ENCODE data around the gene EPS8. TPM values are rescaled to one million over a fixed set of nuclear protein-coding genes. Genes with fewer than 3 reads are reported as not detected.

EPS8 gene
- polyA plus RNA-seq, 1 donor (not counting 4 experiments of a cell fraction or from before 2014, with no cell fraction given): 4.0 TPM

DNA sequence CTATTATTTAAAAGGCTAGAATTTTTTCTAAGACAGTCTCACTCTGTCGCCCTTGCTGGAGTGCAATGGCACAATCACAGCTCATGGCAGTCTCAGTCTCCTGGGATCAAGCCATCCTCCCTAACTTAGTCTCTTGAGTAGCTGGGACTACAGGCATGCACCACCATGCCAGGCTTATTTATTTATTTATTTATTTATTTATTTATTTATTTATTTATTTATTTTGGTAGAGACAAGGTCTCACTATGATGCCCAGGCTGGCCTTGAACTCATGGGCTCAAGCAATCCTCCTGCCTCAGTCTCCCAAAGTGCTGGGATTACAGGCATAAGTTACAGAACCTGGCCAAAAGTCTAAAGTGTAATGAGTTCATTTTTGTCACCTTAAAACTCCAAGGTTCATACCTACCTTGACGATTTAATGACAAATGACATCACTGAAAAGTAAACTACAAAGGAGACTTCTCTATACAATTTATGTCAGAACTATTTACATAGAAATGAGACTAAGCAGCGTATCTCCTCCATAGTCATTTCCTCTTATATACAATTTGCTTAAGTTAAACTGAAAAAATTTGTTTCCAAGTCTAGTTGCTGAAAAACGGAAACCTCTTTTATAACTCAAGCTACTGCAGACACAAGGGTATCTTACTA lies 78.2 kb downstream of the EPS8 start:
- no peaks in the 10 kb centered on the region for H3K36me3 ChIP-seq (ENCODE audit: control insufficient read depth in 2 of 2, extremely low read depth in 1 of 2, insufficient read depth in 2 of 2, low read length in 2 of 2)
- no peaks in the 10 kb centered on the region for H3K9me1 ChIP-seq (ENCODE audit: control insufficient read depth, extremely low read depth, insufficient read depth, low read length)
- H4K20me1 ChIP-seq (ENCODE audit: control insufficient read depth, extremely low read depth, insufficient read depth, low read length): no peaks in the 10 kb centered on the region
- no peak for FAIRE-seq
- H3K4me2 ChIP-seq (ENCODE audit: control insufficient read depth, extremely low read depth, insufficient read depth, low read depth, low read length): no peak overlapping the region
- H3K27me3 ChIP-seq (ENCODE audit: control insufficient read depth, extremely low read depth, insufficient read depth, low read length): no peaks in the 10 kb centered on the region
- no peak for DNase-seq (ENCODE audit: low read depth, low spot score)
- no peak overlapping the region for H2AFZ ChIP-seq (ENCODE audit: control insufficient read depth, low read length)
- H3K4me1 ChIP-seq (ENCODE audit: control insufficient read depth, extremely low read depth, insufficient read depth, low read length): peaks cover 3% of the 10 kb centered on the region
- H3K4me3 ChIP-seq (ENCODE audit: control insufficient read depth in 2 of 3, extremely low read depth in 1 of 3, insufficient read depth in 2 of 3, low read depth in 1 of 3, low read length in 3 of 3): no peak overlapping the region
- H3K79me2 ChIP-seq (ENCODE audit: control insufficient read depth, insufficient read depth, low read length): no peaks in the 10 kb centered on the region
- no peak overlapping the region for H3K27ac ChIP-seq (ENCODE audit: control insufficient read depth, insufficient read depth, low read length)
- H3K9ac ChIP-seq (ENCODE audit: control insufficient read depth, extremely low read depth, insufficient read depth, low read length): no peak overlapping the region
- TF ChIP-seq, protein P1, sequence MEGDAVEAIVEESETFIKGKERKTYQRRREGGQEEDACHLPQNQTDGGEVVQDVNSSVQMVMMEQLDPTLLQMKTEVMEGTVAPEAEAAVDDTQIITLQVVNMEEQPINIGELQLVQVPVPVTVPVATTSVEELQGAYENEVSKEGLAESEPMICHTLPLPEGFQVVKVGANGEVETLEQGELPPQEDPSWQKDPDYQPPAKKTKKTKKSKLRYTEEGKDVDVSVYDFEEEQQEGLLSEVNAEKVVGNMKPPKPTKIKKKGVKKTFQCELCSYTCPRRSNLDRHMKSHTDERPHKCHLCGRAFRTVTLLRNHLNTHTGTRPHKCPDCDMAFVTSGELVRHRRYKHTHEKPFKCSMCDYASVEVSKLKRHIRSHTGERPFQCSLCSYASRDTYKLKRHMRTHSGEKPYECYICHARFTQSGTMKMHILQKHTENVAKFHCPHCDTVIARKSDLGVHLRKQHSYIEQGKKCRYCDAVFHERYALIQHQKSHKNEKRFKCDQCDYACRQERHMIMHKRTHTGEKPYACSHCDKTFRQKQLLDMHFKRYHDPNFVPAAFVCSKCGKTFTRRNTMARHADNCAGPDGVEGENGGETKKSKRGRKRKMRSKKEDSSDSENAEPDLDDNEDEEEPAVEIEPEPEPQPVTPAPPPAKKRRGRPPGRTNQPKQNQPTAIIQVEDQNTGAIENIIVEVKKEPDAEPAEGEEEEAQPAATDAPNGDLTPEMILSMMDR (optimal IDR thresholded peaks at IDR 0.05 in 1 of 3, IDR thresholded peaks at IDR 0.05 in 1 of 3, conservative IDR thresholded peaks at IDR 0.05 in 1 of 3; ENCODE audit: extremely low read depth in 1 of 3, insufficient read depth in 2 of 3, low read length in 3 of 3): no peak
- H3K9me3 ChIP-seq (ENCODE audit: control insufficient read depth, low read depth, low read length): no peaks in the 10 kb centered on the region
- dilution Hi-C loops (cut with MboI; ENCODE audit: extremely low pct_ligation_motif_present, low sequenced_read_pairs): no loop called here

DNA sequence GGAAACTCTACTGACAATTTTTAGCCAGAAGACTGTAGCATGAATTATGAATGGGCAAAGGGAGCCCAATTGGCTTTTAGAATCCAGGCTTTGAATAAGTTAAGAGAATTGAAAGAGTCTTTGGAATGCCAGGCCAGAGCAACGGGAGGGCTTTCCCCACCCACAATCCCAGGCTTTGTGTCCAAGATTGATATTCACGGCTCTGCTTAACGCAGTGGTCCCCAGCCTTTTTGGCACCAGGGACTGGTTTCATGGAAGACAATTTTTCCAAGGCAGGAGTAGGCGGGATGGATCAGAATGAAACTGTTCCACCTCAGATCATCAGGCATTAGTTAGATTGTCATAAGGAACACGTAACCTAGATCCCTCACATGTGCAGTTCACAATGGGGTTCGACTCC lies 79.6 kb downstream of the EPS8 start:
- Histone ChIP-seq H3K27me3 (ENCODE audit: control insufficient read depth, extremely low read depth, insufficient read depth, low read length) (no peaks in the 10 kb centered on the region), H3K36me3 (ENCODE audit: control insufficient read depth in 2 of 2, extremely low read depth in 1 of 2, insufficient read depth in 2 of 2, low read length in 2 of 2) (no peaks in the 10 kb centered on the region), H3K27ac (ENCODE audit: control insufficient read depth, insufficient read depth, low read length) (no peak overlapping the region), H3K9me1 (ENCODE audit: control insufficient read depth, extremely low read depth, insufficient read depth, low read length) (no peaks in the 10 kb centered on the region), H3K4me1 (ENCODE audit: control insufficient read depth, extremely low read depth, insufficient read depth, low read length) (peaks cover 4% of the 10 kb centered on the region), H3K9ac (ENCODE audit: control insufficient read depth, extremely low read depth, insufficient read depth, low read length) (no peak overlapping the region), H2AFZ (ENCODE audit: control insufficient read depth, low read length) (no peak overlapping the region), H3K9me3 (ENCODE audit: control insufficient read depth, low read depth, low read length) (no peaks in the 10 kb centered on the region), H3K4me3 (ENCODE audit: control insufficient read depth in 2 of 3, extremely low read depth in 1 of 3, insufficient read depth in 2 of 3, low read depth in 1 of 3, low read length in 3 of 3) (no peak overlapping the region), H4K20me1 (ENCODE audit: control insufficient read depth, extremely low read depth, insufficient read depth, low read length) (no peaks in the 10 kb centered on the region), H3K4me2 (ENCODE audit: control insufficient read depth, extremely low read depth, insufficient read depth, low read depth, low read length) (no peak overlapping the region), H3K79me2 (ENCODE audit: control insufficient read depth, insufficient read depth, low read length) (no peaks in the 10 kb centered on the region)
- DNase-seq (ENCODE audit: low read depth, low spot score): no peak
- dilution Hi-C loops (cut with MboI; ENCODE audit: extremely low pct_ligation_motif_present, low sequenced_read_pairs): no loop called here
- FAIRE-seq: no peak
- TF ChIP-seq EZH2 (IDR thresholded peaks at IDR 0.05; ENCODE audit: low read length): no peak
